GM15510 (cell line): ENCODE measurements around the gene PLEKHN1.

Source experiments
- POLR2A ChIP-seq: IDR thresholded peaks from 3 replicates; pipeline ENCODE4 v1.6.1; 2011; ENCODE audit warnings: borderline replicate concordance; ENCODE audit not compliant: insufficient read length; ENCODE audit errors: extremely low read depth

Gene PLEKHN1

GRCh38 chr1:944341-945325 is 21.6 kb upstream of the PLEKHN1 start:
- no peak for TF ChIP-seq POLR2A

DNA sequence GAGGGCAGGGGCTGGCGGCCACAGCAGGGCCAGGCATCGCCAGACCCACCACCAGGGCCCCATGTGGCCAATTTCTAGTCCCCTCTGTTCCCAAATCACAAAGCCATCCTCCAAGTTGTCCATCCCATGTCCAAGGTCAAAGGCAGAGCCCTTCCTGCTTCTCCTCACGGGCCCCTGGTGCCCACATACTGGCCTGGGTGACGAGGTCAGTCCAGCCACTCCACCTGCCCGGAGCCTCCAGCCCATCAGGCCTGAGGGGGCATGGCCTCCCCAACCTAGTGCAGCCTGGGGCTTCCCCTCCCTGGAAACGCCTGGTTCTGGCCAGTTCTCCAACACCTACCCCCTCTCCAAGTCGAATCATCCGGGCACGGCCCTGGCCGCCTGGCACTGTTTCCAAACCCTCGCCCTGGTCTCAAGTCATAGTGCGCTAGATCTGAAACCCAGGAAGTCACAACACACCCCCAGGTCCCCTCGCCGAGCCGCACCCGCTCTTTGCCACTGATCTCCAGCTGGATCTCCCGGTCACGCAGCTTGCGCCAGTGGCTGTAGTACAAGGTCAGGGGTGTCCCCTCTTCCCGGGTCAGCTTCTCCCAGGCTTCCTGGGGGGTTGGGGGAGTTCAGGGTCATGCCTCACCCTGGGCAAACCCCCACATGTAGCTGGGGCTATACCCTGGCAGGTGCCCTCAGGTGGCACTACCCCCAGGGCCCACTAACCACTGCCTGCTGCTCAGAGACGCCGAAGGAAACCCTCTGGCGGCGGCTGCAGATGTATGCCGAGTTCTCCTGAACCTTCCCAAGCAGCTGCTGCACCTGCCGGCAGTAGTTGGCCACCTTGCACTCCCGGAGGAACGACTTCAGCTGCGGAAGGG is 20.4 kb upstream of the PLEKHN1 start:
- no peak for TF ChIP-seq POLR2A

GRCh38 chr1:947958-948357 is 18.3 kb upstream of the PLEKHN1 start:
- no peak for TF ChIP-seq POLR2A

GRCh38 chr1:950268-950667 is 16.0 kb upstream of the PLEKHN1 start:
- no peak for TF ChIP-seq POLR2A

DNA sequence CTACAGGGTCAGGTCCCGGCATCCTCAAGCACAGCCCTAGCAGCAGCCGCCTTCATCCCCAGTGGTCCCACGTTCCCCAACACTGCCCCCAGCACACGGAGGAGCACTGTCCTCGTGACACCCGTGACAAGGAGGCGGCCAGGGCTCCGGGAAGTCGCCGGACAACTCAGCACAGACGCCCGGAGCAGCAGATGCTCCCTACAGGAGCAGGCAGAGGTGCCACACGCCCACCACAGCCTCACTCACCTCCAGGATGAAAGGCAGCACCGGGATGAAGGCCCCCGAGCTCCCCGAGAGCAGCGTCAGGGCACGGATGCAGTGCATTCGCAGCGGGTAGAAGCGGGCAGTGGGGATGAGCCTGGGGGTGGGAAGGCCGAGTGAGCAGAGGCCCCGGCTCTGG is 15.4 kb upstream of the PLEKHN1 start:
- no peak for TF ChIP-seq POLR2A

- TF ChIP-seq POLR2A = no peak
Observed at GRCh38 chr1:951364-951763, 14.9 kb upstream of the PLEKHN1 start.

DNA sequence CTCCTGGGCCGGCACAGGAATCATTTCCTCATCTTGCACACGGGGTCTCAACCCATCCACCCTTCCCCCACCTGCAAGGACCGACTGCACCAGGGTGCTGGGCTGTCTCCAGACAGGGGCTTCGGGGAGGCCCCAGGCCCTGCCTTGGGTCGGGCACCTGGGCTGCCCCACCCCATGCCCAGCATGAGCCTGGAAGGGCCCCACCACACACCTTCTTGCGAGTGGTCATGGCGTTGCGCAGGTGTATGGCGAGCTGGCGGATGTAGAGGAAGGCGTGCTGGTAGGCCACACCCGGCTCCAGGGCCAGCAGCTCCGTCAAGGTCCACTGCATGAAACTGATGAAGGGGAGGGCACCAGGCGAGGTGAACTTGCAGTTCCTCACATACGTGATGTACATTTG is 14.1 kb upstream of the PLEKHN1 start:
- TF ChIP-seq POLR2A = no peak

- TF ChIP-seq POLR2A = no peak
Observed at GRCh38 chr1:952603-953002, 13.7 kb upstream of the PLEKHN1 start.

DNA sequence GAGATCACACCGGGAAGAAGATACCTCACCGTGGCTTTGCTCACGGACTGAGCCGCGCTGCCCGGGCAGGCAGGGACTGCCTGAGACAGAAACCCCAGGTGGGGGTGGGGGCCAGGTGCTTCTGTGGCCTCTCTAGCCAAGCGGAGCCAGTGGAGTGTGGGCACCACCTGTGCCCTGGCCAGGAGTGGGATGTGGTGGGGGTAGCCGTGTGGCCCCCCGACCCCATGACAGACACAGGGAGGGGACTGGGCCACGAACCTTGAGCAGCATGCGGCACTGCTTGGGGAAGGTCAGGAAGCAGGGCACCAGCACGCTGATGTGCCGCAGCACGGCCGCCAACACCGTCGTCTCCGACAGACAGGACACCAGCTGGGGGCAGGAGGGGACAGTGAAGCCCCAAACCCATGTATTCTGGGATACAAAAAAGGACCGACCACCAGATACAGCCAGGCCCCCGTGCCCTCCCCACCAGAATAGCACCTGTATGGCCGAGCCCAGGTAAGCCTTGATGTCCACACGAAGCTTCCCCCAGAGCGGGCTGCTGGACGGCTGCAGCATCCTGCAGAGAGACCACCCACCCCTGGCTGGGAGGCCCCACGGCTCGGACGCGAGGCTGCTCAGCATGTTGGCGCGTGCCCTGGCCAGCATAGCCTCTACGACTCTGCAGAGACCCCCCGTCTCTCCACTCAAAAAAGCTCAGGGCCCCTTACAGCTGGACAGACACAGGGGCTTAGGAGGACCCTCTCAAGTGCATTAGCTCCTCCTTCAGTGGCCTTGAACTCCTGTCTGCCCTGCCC is 12.6 kb upstream of the PLEKHN1 start:
- TF ChIP-seq POLR2A = no peak

GRCh38 chr1:954927-955326 is 11.4 kb upstream of the PLEKHN1 start:
- TF ChIP-seq POLR2A = no peak

DNA sequence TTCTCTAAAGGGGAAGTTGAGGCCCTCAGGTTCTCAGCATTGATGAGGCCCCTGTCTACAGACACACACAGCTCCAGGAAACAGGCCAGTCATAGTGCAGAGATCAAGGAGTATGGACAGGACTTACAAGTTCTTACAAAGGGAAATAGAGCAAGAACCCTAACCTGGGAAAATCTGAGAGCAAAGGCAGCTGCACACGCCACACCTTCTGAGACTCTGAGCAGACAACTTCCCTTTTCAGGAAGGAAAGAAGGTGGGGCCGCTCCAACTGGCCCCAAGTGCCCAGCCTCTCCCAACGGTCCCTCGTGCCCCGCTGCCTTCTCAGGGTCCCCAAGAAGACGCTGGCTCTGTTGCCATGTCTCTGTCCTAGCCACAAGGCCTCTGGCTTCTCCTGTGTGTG is 10.8 kb upstream of the PLEKHN1 start:
- no peak for TF ChIP-seq POLR2A

- no peak for TF ChIP-seq POLR2A
Observed at GRCh38 chr1:956636-957035, 9.6 kb upstream of the PLEKHN1 start.

DNA sequence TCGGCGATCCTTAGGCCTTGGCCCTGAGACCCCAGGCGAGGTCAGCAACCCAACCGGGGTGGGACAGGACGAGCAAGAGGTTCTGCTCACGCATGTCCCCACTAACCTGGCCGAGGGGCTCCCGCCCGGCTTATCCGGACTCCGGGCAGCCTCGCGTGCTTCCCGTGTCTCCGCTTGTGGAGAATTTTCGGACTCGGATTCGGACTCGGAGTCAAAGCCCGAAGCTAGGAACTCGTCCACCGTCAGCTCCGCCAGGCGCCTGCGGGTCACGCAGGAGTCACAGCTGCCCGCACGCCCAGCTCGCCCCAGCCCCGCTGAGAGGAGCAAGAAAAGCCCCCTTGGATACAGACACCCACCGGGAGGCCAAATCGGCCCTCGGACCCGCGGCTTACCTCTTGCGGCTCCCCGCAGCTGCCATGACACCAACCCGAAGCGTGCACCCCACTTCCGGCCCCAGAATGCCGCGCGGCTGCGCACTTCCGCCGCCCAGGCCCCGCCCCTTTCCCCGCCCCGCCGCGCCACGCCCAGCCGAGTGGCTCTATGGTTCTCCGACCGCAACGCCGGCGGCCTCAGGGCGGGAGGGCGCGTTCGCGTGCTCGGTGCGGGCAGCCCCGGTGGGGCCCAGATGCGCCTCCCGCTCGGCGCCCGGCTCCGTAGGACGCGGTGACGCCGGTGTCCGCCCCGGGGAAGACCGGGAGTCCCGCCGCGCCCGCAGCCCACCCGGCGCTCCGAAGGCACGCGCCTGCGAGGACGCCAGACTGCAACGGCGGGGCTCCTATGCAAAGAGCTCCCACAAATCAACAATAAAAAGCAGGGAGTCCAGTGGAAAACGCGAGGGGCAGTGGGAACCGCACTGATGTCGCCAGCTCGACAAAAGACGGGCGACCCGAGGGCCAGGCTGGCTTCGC is 7.2 kb upstream of the PLEKHN1 start, which contains the start of gene NOC2L:
TSS of gene NOC2L (minus strand) at position 434 of the 908 bp plus-strand sequence. CDS start at position 418, 16 bp downstream.
- TF ChIP-seq POLR2A = peak; percentile 78
